DMS53 treated with DMSO at 0.1 percent for 48 hours (cell line): Measurements from ENCODE around the gene DDR2.

Experiments
- DNase-seq: peaks from one replicate; lab custom pipeline; 2025; ENCODE audit not compliant: unreplicated experiment; lab: John Stamatoyannopoulos, UW

DDR2 gene

GRCh38 chr1:162695687-162696086 is 63.4 kb downstream of the DDR2 start:
- DNase-seq, result no peak

DNA sequence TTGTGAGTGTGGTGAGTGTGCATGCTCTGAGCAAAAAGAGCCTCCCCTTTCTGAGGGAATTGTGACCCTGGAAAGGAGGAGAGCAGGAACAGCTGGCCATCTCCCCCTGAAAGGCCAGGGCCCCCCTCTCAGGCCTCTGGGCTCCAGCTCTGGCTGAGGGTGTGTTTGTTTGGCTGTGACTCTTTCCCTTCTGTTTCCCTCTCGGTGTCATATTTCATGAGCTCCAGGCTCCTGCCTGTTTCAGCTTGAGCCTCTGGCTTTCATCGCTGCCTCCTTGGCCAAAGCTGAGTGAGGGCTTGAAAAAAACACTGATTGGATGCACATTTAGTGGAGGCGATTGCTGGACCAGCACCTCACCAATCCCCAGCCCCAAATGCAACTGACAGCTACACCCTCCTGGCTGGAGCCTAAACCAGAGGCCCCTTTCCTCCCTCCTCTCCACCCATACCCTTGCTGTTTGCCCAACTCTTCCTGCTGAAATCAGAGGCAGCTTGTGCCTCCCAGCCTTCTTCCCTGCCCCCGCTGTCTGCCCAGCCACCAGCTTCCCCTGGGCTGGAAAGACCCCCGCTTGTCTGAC is 64.1 kb downstream of the DDR2 start:
- peak; percentile 93 for DNase-seq

DNA sequence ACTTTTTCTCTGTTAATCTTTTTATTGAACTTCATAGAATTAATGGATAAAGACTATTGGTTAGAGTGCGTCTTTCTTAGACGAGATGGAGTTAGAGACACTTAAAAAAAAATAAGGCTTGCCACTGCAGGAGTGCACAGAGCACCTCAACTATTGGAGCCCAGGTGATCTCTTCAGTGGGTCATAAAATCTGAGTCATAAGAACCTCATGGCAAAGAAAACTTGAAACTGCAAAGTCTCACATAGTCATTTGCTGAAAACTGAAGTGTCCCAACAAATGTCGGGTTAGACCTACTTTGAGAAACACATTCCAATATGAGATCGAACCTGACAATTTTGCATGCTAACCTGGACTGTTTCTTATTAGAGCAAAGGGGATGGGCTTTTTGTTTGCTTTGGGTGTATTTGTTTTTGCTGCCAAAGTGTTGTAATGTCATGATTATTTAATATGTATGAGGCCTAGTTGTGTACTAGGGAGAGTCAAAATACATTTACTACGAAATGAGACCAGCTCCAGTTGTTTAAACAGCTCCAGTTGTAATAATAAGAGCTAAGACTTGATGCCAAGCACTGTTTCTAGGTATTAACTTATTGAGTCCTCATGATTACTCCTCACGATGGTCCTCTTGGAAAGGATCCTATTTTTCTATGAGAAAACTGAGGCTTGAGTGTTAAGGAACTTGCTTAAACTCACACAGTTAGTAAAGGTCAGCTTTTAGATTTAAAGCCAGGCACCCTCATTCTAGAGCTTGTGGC is 65.1 kb downstream of the DDR2 start:
- no peak for DNase-seq

DNA sequence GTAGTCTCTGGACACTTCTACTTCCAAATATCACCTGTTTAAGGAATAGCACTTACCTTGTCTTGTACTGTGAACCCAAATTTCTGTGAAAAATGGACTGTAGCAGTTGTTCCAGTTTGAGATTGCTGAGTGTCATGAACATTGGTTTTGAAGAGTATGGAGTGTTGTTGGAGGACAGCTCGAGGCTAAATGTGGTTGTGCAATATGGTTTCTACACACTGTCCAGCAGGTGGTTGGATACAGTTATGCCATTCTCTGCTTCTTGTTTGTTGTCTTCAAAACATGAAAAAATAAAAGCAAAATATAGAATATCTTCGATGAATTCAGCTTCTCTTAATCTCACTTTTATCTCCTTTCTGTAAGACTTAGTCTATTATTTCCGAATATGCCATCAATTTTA is 67.1 kb downstream of the DDR2 start:
- no peak for DNase-seq

- no peak for DNase-seq
These were observed 67.9 kb downstream of the DDR2 start for GRCh38 chr1:162700131-162700530.

GRCh38 chr1:162701286-162701685 is 69.0 kb downstream of the DDR2 start:
- DNase-seq, result no peak

GRCh38 chr1:162702628-162703027 is 70.4 kb downstream of the DDR2 start:
- no peak for DNase-seq

GRCh38 chr1:162703708-162704107 is 71.4 kb downstream of the DDR2 start:
- no peak for DNase-seq

- DNase-seq, result no peak
These were observed 72.6 kb downstream of the DDR2 start for GRCh38 chr1:162704673-162705424.

DNA sequence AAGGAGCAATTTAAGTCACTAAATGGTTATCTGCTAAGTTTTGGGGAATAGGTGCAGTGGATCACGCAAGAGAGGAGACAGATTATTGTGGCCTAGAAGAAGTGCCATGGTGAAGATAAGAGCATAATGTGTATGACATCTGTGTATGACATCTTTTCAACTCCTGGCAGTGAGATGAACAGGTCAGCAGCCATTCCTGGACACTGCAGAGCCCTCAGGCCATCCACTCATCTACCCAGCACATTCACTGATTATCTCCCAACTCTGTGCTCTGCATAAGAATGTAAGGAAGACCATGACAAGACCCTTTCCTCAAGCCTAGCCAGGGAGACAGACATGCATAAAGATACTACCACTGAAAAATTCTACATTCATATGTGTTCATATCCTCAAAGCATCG is 73.7 kb downstream of the DDR2 start:
- no peak for DNase-seq

DNA sequence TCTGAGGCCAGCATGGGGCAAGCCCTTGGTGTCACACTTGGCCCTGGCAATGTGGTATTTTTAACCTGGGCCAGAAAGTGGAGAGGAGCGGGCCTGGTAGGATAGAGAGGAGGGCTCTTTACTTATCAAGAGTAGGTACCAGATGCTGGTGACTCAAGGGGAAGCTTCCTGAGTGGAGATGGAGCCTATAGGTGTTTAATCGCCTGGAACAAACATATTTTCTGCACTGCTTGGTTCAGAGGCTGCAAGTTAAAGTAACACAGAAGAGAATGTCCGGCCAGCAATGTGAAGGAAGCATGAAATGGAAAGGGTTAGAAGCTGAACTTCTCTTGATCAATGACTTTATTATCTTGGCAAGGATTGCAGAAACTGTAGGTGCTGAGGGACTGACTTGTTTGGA is 74.3 kb downstream of the DDR2 start:
- DNase-seq, result no peak

DNA sequence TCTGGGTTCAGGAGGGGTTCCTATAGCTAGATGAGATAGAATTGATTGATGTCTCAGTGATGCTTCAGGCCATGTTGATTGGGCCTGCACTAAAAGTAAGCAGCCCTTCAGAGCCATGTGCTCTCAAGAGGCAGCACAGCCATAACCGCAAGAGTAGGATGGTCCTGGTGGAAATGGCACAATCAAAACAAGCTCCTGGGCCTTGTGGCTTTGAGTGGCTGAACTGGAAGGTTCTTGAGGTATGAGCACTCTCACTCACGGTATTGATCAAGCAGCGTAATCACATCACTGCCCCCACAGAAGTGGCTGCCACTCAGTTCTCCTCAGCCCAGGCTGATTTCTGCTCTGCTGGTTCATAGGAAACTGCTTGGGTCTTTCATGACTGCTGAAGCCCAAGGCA is 76.0 kb downstream of the DDR2 start:
- no peak for DNase-seq

- no peak for DNase-seq
These were observed 77.0 kb downstream of the DDR2 start for GRCh38 chr1:162709132-162709860.

DNA sequence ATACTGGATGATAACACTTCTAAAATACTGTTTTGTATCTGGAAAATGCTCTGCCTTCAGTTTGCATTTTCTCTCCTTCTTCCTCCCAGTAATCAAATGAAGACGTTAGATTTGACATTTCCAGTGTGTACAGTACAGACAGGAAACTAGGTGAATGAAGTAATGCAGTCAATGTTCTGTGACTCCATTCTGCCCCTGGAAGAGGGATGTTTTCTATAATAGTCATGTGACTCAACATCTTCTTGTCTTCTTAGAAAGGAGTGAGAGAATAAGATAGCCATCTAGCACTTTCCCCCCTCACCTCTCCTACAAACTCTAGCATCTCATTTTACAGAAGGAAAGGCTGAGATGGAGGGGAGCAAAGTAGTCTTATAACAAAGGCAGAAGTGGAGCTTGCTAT is 77.6 kb downstream of the DDR2 start:
- DNase-seq, result no peak

- no peak for DNase-seq
These were observed 78.1 kb downstream of the DDR2 start for GRCh38 chr1:162710345-162710744.

- no peak for DNase-seq
These were observed 78.7 kb downstream of the DDR2 start for GRCh38 chr1:162710780-162711465.

- DNase-seq, result no peak
These were observed 80.2 kb downstream of the DDR2 start for GRCh38 chr1:162712317-162713029.

- DNase-seq, result no peak
These were observed 83.9 kb downstream of the DDR2 start for GRCh38 chr1:162716123-162716522.

GRCh38 chr1:162716552-162716951 is 84.3 kb downstream of the DDR2 start:
- no peak for DNase-seq

GRCh38 chr1:162717548-162718184 is 85.4 kb downstream of the DDR2 start:
- no peak for DNase-seq
